Left lung (tissue), 10 donors: ENCODE measurements around the gene ADAD2. TPM values are rescaled to one million over a fixed set of nuclear protein-coding genes. Genes with fewer than 3 reads are reported as not detected.

ENCODE experiments used
- ATAC-seq: fragments of 200-7000 bp; cut with Tn5 transposase; one replicate; pipeline ENCODE4 v1.9.1; 2020; ENCODE audit warnings: moderate library complexity
- DNase-seq, 4 donors: peaks; one replicate each; pipeline ENCODE4 v3.0.0-alpha.2; 2013 to 2020
- H3K27ac ChIP-seq, 2 donors: fragments of 200-600 bp; sonication (generic) in 1 of 2; one replicate each; pipeline versions ENCODE4 v1.5.0 to v1.8.0; 2020 to 2021
- H3K27me3 ChIP-seq, 2 donors: fragments of 200-600 bp; sonication (generic) in 1 of 2; one replicate each; pipeline versions ENCODE4 v1.5.0 to v1.8.0; 2020 to 2021
- H3K36me3 ChIP-seq, 2 donors: fragments of 200-600 bp; sonication (generic) in 1 of 2; one replicate each; pipeline versions ENCODE4 v1.5.0 to v1.8.0; 2020 to 2021
- H3K4me1 ChIP-seq, 2 donors: fragments of 200-600 bp; one replicate each; pipeline ENCODE4 v1.8.0; 2021
- H3K4me3 ChIP-seq, 2 donors: fragments of 200-600 bp; sonication (generic) in 1 of 2; one replicate each; pipeline versions ENCODE4 v1.5.0 to v1.8.0; 2020 to 2021; ENCODE audit warnings: mild to moderate bottlenecking in 1 of 2
- H3K9me3 ChIP-seq, 2 donors: fragments of 200-600 bp; sonication (generic) in 1 of 2; one replicate each; pipeline versions ENCODE4 v1.5.0 to v1.8.0; 2020 to 2021
- CTCF ChIP-seq, 2 donors: fragments of 200-600 bp; sonication (generic) in 1 of 2; IDR thresholded peaks; one replicate each; pipeline versions ENCODE4 v1.5.0 to v1.8.0; 2021; ENCODE audit warnings: antibody characterized with exemption in 2 of 2
- intact Hi-C, 2 donors: fragments of 100-400 bp; cut with DNase I; formaldehyde crosslinking; loops; one replicate each; pipeline versions ENCODE4 v1.11.2 to v1.14.2; 2022
- polyA plus RNA-seq, 6 donors: library from polyadenylated mRNA; unstranded; fragments of 120-200 nt; gene quantifications; one replicate each; pipeline ENCODE4 v1.2.1, GENCODE V29; 2013; ENCODE audit not compliant: insufficient read length in 6 of 6
- total RNA-seq, 2 donors: library from RNA; stranded (reverse); fragmentation: NEBNext Ultra II Directional; extraction: Animal tissue kit (Norgen Biotek cat#: 25700); gene quantifications; one replicate each; pipeline ENCODE4 v1.2.1, GENCODE V29; 2021
- donor health status: DM: no; HTN: yes; CAD: no.
- donor health status: DM: no; HTN: no; CAD: no.

The ADAD2 gene
- total and polyA plus RNA-seq, 8 donors, result 0.09 to 1.4 (median 0.41) TPM

GRCh38 chr16:84156342-84156784, 34.6 kb upstream of the ADAD2 start:
- Histone ChIP-seq H3K9me3 (no peaks in the 10 kb centered on the region), H3K27me3 (peaks cover 0 to 37% of the 10 kb centered on the region in 2 donors), H3K27ac (no peak overlapping the region), H3K4me1 (no peaks in the 10 kb centered on the region), H3K36me3 (no peaks in the 10 kb centered on the region), H3K4me3 (no peak overlapping the region)
- TF ChIP-seq CTCF (IDR thresholded peaks at IDR 0.05), result no peak
- ATAC-seq, result no peak
- intact Hi-C loops, result no loop called here
- no peak for DNase-seq

GRCh38 chr16:84159007-84159406, 31.9 kb upstream of the ADAD2 start:
- TF ChIP-seq CTCF (IDR thresholded peaks at IDR 0.05), result no peak
- Histone ChIP-seq H3K4me1 (no peaks in the 10 kb centered on the region), H3K27ac (no peak overlapping the region), H3K9me3 (no peaks in the 10 kb centered on the region), H3K27me3 (peaks cover 0 to 46% of the 10 kb centered on the region in 2 donors), H3K4me3 (no peak overlapping the region), H3K36me3 (no peaks in the 10 kb centered on the region)
- no peak for DNase-seq
- intact Hi-C loops, result no loop called here
- ATAC-seq, result no peak

- DNase-seq (no peak), ATAC-seq (no peak)
- Histone ChIP-seq H3K9me3 (no peaks in the 10 kb centered on the region), H3K4me1 (no peaks in the 10 kb centered on the region), H3K36me3 (no peaks in the 10 kb centered on the region), H3K4me3 (no peak overlapping the region), H3K27me3 (peaks cover 0 to 46% of the 10 kb centered on the region in 2 donors), H3K27ac (no peak overlapping the region)
- no peak for TF ChIP-seq CTCF (IDR thresholded peaks at IDR 0.05)
- intact Hi-C loops, result no loop called here
Measured at GRCh38 chr16:84159800-84160199, 31.2 kb upstream of the ADAD2 start.

- peaks cover 0 to 46% of the 10 kb centered on the region in 2 donors for H3K27me3 ChIP-seq
- H3K27ac ChIP-seq, result no peak overlapping the region
- DNase-seq (no peak), ATAC-seq (no peak)
- H3K9me3 ChIP-seq, result no peaks in the 10 kb centered on the region
- H3K36me3 ChIP-seq, result no peaks in the 10 kb centered on the region
- no peak overlapping the region for H3K4me3 ChIP-seq
- intact Hi-C loops, result no loop called here
- TF ChIP-seq CTCF (IDR thresholded peaks at IDR 0.05), result no peak
- H3K4me1 ChIP-seq, result no peaks in the 10 kb centered on the region
Measured at GRCh38 chr16:84161037-84161436, 29.9 kb upstream of the ADAD2 start.

GRCh38 chr16:84161801-84162200, 29.2 kb upstream of the ADAD2 start:
- no peak for DNase-seq
- Histone ChIP-seq H3K4me3 (no peak overlapping the region), H3K9me3 (no peaks in the 10 kb centered on the region), H3K27me3 (peaks cover 0 to 52% of the 10 kb centered on the region in 2 donors), H3K4me1 (no peaks in the 10 kb centered on the region), H3K27ac (no peak overlapping the region), H3K36me3 (no peaks in the 10 kb centered on the region)
- no peak for ATAC-seq
- TF ChIP-seq CTCF (IDR thresholded peaks at IDR 0.05), result no peak
- intact Hi-C loops, result no loop called here
